Measurements from ENCODE around the gene MAS1L.

- TF ChIP-seq POLR2A (IDR thresholded peaks at IDR 0.05) (no peak), CTCF (IDR thresholded peaks at IDR 0.05) (no peak)
Observed at GRCh38 chr6:29474996-29475395, 12.8 kb downstream of the MAS1L start.
